HG03135 (cell line): ENCODE measurements around the gene SH2D3C.

Experiments
- ATAC-seq: cut with Tn5 transposase; IDR thresholded peaks from one replicate; pipeline ENCODE4 v1.9.1; 2021; ENCODE audit warnings: mild to moderate bottlenecking, moderate library complexity; ENCODE audit not compliant: unreplicated experiment

SH2D3C gene

DNA sequence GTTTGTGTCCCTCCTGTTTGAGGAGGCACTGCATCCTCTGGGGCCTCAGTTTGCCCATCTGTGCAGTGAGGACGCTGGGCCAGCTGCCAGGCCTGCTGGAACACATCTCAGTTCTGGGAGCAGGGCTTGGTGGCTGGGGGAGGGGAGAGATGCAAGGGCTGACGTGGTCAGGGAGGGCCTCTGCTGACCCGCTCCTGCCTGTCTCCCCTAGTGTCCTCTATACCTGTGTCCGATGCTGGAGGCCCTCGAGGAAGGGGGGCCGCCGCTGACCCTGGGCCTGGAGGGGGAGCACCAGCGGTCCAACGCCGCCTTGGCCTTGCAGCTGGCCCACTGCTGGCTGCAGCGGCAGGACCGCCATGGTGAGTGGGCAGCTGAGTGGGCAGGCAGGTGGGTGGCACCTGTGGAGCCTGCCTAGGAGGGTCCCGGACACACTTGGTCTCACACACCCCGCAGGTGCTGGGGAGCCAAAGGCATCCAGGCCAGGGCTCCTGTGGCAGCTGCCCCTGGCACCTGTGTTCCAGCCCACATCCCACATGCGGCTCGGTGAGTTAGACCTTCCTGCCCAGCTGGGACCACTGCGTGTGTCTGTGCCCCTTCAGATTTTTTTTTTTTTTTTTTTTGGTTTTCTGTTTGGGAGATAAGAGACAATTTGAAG, 30.0 kb upstream of the SH2D3C start:
- ATAC-seq: no peak

DNA sequence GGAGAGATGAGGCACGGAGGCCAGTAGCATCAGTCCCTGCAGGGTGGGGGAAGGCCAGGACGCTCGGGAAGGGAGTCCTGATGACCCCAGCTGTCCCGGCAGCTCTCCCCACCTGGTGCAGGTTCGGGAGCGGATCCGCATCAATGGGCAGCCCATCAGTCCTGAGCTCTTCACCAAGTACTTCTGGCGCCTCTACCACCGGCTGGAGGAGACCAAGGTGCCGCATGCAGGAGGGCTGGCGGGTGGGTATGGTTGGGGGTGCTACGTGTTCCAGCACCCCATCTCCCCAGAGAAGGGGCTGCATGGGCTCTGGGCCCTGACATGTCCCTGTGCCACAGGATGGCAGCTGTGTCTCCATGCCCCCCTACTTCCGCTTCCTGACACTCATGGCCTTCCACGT, 28.4 kb upstream of the SH2D3C start:
- no peak for ATAC-seq

DNA sequence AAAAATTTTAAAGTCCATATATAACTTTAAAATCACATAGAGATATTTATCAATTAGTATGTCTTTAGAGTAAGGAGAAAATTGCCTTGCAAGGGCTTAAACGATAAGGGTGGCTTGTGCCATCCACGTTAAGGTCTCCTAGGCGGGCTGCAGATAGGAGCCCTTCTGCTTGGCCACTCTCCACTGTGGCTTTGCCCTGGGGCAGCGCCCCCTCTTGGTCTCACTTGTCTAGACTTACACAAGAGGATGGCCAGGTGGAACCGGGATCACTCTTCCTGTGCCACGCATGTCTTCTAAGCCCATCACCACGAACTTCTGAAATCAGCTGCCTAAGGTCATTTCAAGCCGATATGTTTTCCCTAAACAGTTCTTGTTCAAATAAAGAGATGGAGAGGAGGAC, 27.2 kb upstream of the SH2D3C start:
- no peak for ATAC-seq

DNA sequence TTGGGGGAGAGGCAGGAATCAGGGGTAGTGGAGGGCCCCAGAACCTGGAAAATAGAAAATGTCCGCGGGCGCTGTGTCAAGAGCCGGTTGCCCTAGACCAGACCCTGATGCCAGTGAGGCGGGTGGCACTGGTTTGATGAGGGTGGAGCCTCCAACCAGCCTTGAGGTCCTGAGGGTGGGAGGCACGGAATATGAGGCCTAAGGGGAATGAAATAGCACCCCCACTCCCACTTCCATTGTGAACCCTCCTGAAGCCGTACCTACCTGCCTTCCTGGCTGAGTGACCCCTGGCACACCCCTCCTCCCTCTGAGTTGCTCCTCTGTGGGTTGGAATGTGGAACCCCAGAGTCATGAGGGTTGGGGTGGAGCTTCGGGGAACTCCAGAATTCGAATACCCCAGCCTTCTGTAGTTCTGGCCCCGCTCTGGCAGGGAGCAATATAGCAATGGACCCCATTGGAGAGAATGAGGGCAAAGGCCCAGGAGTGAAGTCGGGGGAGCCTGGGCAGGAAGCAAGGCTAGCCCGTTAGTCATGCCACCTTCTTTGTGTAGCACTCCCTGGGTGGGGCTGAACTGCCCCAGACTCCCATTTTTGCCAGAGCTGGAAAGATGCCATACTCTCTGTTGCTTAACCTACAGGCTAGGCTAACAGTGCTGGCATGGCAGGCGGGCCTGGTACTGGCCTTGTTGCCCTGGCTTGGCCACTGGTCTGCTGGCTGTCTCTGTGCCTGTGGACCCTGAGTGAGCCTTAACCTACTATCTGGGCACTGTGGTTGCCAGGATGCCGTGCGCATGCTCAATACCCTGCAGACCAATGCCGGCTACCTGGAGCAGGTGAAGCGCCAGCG, 25.3 kb upstream of the SH2D3C start:
- no peak for ATAC-seq

DNA sequence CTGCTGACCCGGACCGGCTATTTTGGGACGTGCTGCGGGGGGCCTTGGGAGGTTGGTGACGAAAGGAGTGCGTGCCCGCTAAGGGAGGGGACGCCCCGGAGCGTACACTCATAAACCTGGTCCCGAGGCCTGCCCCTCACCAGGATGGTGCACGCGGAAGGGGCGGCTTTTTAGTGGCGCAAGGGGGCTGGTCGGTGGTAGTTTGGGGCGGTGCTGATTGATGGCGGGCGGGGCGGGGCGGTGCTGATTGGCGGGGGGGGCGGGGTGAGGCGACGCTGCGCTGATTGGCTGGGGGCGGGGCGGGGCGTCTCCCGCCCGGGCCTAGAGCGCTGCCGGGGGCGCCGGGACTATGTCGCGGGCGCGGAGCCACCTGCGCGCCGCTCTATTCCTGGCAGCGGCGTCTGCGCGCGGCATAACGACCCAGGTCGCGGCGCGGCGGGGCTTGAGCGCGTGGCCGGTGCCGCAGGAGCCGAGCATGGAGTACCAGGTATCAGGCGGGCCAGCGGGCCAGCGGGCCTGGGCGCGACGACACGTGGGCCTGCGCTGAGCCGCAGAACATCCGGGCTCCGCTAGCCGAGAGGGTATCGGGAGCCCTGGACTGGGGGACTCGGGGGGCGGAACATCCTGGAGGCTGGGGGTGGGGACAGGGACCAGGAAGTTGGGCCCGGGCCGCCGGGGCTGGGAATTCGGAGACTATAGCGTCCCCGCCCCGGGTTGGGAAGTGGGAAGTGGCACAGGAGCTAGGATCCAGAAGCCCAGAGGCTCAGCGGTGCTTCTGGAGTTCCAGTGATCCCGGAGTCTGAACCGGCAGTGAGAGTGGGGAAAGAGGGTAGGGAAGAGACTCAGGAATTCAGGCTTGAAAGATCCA, 24.3 kb upstream of the SH2D3C start, which contains the start of gene FPGS:
Gene FPGS, plus strand, starts transcription at position 307 of the 868 bp plus-strand sequence. Its CDS starts 43 bp downstream, at position 350.
- ATAC-seq: peak; percentile 67

DNA sequence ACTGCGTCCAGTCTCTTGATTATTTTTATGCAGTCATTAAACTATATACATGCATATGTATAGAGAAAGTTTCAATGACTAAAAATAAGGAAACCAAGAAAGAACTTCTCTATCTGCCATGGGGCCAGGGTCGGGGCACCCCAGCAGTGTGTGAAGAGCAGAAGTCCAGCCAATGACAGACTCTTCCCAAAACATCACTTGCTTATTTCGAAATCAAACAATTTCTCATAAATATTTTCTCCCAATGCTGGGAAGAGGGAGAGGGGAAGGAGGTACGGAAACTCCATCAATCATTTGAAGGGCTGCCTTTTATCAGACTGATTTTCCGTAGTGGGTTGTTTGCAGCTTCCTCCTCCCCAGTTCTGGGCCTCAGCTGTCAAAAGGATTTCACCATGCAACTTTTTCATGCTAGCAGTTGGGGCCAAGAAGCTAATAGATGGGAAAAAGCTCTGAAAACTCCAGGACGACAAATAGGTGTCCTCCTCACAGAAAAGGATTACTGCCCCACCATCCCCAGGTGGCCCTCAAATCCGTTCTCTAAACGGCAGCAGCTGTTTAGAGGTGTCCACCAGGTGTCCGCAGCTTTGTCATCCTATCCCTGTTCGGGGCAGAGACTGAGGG, 23.6 kb upstream of the SH2D3C start:
- no peak for ATAC-seq

DNA sequence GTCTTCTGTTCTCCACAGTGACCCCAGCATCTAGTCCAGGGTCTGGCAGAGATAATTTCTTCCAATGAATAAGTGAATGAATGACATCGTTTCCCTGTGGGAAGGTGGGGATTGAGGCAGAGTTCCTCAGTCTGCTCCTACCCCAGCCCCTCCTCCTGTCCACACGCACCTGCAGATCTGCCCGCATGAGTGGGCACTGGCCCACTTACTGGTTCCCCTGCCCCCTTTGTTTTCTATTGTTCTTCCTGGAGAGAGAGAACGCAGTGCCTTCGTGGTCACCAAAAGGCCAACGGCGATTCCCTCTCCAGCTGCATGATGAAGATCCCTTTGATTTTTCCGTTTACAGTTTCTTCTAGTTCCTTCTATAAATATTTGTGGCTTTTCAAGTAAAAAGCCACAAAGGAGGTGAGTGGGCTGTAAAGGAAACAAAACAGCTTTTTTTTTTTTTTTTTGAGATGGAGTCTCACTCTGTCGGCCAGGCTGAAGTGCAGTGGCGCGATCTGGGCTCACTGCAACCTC, 18.4 kb upstream of the SH2D3C start:
- ATAC-seq: no peak

DNA sequence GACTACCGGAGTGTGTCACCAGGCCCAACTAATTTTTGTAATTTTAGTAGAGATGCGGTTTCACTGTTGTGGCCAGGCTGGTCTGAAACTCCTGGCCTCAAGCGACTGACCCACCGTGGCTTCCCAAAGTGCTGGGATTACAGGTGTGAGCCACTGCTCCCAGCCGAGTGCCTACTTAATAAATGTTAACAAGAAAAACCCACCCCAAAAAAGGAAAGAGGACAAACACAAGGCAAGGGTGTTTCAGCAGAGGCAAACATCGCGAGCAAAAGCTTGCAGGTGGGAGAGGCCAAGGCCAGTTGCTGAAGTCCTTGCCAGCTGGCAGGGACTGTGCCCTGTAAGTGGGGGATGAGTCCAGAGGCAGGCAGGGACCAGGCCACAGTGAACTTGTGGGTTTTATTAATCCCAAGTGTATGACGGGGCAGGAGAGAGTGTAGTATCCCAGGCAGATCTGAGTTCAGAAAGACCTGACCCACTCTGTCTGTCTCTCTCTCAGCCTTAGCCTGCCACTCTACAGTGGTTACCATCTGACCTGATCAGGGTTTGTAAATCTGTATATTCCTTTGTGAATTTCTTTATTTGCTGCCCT, 17.9 kb upstream of the SH2D3C start:
- ATAC-seq: no peak

DNA sequence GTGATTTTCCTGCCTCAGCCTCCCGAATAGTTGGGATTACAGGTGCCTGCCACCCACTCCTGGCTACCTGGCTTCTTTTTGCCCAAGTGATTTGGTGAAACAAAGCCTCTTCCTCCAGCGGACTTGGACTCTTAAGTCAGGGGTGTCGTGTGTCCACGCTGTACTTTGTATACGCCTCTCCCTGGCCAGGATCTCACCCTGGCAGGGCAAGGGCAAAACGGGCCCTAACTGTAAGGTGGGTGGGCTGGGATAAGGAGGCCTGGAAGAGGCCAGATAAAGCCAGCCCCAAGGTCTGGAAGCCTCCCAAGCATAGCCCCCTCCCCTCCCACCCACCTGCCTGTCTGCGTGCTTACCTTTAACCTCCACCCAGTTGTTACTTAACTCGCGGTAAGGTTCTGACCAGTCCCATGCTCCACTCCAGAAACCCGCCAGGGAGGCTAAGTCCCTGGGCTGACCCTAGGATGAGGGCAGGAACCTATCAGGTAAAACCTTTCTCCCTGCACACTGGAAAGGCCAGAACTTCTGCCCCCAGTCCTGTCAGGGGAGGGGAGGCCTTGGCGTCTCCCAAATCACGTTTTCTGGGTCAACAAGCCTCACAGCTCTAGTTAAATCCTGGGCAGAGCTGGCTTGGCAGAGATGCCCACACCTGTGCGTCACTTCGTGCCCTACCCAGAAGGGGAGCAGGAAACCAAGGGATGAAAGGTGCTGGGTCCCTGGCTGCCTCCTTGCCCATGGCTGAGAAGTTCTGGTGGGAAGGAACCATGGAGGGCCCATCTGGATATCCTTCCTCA, 15.7 kb upstream of the SH2D3C start:
- ATAC-seq: no peak

DNA sequence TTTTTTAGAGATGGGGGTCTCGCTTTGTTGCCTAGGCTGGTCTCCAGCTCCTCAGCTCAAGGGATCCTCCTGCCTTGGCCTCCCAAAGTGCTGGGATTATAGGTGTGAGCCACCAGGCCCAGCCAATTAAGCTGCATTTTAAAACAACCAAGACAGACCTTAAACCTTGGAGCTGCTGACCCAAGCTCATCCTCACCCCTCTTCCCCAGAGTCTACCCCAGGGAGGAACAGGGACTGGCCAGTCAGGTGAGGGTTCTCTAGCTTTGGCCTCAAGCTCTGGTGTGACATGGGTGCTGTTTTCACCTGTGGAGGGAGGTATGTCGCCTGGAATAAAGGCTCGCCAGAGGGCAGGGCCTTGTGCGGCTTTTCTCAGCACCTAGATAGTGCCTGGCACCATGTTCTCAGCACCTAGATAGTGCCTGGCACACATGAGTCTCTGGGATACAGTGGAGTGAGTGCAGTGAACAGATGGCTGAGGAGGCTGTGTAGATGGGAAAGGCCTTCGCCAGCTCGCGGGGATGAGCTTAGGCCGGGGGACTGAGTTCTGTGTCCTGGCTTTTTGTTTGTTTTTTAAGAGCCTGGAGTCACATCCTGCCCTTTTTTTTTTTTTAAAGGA, 14.7 kb upstream of the SH2D3C start:
- ATAC-seq: no peak

DNA sequence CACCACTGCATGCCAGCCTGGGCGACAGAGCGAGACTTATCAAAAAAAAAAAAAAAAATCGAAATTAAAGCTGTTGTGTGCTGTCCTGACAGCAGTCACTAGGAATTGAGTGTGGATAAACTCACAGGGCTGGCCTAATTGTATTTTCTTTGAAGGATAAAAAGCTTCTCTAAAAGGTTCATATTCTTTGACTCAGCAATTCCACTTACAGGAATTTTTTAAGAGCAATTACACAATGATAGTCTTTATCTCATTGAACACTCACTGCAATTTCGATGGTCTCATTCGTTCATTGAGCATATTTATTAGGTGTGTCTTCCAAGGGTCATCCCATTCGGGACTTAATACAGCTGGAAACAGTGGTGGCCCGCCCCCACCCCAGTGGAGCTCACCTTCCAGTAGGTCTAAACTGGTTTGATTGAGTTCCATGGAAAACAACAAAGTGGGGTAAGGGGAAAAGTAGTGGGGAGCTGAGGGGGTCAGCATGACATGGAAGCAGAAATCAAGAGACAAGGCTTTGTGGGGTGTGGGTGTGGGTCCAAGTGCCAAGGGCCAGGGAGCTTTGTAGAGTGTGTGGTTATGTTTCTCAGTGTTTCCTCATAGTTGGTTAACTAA, 14.1 kb upstream of the SH2D3C start:
- no peak for ATAC-seq

DNA sequence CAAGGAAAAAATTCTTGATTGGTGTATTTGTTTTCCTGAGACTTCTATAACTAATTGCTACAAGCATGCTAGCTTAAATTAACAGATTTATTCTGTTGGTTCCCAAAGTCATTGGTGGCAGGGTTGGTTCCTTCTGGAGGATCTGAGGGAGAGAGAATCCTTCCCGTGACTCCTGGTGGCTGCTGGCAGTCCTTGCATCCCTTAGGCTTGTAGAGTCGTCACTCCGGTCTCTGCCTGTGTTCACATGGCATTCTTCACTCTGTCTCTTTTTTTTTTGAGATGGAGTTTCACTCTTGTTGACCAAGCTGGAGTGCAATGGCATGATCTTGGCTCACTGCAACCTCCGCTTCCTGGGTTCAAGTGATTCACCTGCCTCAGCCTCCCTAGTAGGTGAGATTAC, 12.6 kb upstream of the SH2D3C start:
- ATAC-seq: no peak

DNA sequence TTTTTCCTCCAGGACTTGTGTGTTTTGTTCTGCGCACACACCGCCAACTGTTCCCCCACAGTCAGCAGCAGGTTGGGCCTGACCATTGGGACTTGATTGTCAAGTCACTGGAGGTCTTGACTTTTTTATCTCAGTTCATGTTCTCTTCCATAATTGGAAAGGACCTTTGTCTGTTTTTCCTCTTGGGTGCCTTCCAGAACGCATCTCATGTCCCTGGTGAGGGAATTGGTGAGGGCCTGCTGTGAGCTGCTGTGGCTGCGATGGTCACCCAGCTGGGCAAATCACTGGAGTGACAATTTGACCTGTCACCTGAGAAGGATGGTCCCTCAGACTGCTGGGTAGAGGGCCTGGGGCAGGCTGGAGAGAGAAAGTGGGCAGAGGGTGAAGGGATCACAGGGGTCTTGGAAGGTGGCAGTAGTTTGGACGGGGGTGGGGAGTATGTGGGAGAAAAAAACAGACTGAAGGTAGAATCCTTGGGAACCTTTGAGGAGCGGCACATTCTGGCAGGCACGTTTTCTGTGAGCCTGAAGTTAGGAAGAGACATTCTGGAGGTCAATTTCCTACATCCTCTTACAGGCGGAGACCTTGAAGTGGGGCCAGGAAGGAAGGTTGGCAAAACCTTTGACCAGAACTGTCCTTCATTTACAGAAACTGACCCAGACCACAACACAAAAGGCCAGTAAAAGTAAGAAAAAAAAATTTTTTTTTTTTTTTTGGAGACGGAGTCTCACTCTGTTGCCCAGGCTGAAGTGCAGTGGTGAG, 11.8 kb upstream of the SH2D3C start:
- ATAC-seq: no peak

DNA sequence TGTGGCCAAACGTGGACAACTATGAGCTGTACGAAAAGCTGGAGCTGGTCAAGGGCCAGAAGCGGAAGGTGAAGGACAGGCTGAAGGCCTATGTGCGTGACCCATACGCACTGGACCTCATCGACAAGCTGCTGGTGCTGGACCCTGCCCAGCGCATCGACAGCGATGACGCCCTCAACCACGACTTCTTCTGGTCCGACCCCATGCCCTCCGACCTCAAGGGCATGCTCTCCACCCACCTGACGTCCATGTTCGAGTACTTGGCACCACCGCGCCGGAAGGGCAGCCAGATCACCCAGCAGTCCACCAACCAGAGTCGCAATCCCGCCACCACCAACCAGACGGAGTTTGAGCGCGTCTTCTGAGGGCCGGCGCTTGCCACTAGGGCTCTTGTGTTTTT, 10.7 kb upstream of the SH2D3C start:
- no peak for ATAC-seq

DNA sequence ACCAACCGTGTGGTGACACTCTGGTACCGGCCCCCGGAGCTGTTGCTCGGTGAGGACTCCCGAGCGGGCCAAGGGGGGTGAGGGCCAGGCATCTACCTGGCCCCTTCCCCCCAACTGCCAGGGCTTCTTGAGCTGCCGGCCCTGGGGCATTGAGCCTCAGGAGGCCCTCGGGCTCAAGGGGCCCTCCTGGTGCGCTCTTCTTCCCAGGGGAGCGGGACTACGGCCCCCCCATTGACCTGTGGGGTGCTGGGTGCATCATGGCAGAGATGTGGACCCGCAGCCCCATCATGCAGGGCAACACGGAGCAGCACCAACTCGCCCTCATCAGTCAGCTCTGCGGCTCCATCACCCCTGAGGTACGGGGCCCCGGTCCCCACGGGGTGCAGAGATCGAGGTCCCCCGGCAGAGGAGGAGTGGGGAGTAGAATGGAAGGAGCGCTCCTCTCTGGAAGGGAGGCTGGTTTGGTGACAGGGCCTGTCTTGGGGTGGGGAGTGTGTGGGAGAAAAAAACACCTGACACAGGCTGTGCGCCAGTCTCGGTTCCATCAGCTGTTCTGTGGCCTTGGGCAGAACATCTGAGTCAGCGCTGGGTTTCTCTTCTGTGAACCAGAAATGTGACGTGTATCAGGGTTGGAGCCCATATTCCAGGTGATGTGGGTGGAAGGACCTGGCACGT, 10.0 kb upstream of the SH2D3C start:
- no peak for ATAC-seq

DNA sequence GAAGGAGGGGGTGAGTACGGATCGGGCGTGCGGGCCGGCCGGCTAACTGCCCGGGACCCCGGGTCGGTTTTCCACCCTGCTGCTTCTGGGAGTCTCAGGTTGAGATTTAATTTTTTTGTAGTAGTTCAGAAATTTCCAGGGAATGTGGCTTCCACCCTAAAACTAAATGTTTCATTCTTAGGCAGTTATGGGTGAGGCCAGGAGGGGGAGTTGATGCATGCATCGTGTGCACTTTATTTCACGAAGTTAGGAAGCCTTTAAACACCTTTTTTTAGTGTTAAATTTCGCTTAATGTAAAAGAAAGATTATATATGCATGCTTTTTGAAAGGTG, 8.3 kb upstream of the SH2D3C start:
- ATAC-seq: no peak

DNA sequence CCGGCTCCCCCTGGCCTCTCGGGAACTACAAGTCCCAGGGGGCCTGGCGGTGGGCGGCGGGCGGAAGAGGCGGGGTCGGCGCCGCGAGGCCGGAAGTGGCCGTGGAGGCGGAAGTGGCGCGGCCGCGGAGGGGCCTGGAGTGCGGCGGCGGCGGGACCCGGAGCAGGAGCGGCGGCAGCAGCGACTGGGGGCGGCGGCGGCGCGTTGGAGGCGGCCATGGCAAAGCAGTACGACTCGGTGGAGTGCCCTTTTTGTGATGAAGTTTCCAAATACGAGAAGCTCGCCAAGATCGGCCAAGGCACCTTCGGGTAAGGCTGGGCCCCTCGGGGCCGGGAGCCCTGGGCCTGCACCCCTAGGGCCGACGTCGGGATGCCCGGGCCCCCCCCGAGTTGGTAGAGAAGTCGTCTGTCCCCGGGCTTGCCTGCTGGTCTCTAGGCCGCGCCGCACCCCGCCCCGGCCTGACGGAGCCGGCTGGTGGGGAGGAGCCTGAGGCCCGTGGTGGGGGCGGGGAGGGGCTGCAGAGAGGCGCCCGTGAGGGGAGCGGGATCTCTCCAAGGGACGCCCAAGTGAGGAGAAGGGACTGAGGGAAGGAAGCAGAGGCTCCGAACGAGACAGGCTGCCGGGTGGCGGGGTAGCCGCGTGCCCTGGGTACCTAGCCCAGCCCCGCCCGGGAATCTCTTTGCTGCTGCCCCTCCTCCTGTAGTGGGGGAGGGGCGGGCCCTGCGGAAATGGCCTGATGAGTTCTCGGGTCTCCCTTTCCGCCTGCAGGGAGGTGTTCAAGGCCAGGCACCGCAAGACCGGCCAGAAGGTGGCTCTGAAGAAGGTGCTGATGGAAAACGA, 7.7 kb upstream of the SH2D3C start, which contains the start of gene CDK9:
Gene CDK9, plus strand, starts transcription at position 102 of the 840 bp plus-strand sequence. Its CDS starts 115 bp downstream, at position 217.
- ATAC-seq: peak; percentile 56
